HEK293 (cell line): ENCODE data around the gene TMEM150A.

Source experiments
- CTCF ChIA-PET: fragments of 350-600 bp; formaldehyde crosslinking; extraction: SDS; loops from one replicate; lab custom pipeline; 2021; ENCODE audit warnings: antibody characterized with exemption; lab: Yijun Ruan, JAX
- POLR2A ChIA-PET: fragments of 300-600 bp; formaldehyde crosslinking; extraction: SDS; loops from one replicate; lab custom pipeline; 2020; ENCODE audit warnings: antibody characterized with exemption, inconsistent platforms; lab: Yijun Ruan, JAX
- H3K27ac ChIP-seq: fragments of 200-500 bp; sonication (Bioruptor generic); 2 replicates; pipeline ENCODE4 v1.5.1; 2014; ENCODE audit warnings: low read depth, low read length, control low read depth, inconsistent platforms; ENCODE audit errors: extremely low read depth
- H3K36me3 ChIP-seq, 2 experiments: fragments of 200-500 bp in 1 of 2; sonication (Bioruptor generic) in 1 of 2; 1 replicate in 1 of 2; 2 replicates in 1 of 2; pipeline ENCODE4 v1.5.1; 2014 to 2017; ENCODE audit warnings: inconsistent platforms in 2 of 2, low read length in 2 of 2; ENCODE audit not compliant: control insufficient read depth in 2 of 2, insufficient read depth in 1 of 2
- H3K4me1 ChIP-seq: fragments of 200-500 bp; sonication (Bioruptor generic); 2 replicates; pipeline ENCODE4 v1.5.1; 2014; ENCODE audit warnings: mild to moderate bottlenecking, low read length, inconsistent platforms; ENCODE audit not compliant: control insufficient read depth, insufficient read depth
- H3K4me3 ChIP-seq: 2 replicates; pipeline ENCODE4 v1.5.1; 2011; ENCODE audit warnings: low read depth, mild to moderate bottlenecking, control low read depth, low read length, moderate library complexity
- H3K9me3 ChIP-seq: fragments of 200-500 bp; sonication (Bioruptor generic); 2 replicates; pipeline ENCODE4 v1.5.1; 2014; ENCODE audit warnings: low read depth, low read length, inconsistent platforms; ENCODE audit not compliant: control insufficient read depth, insufficient read depth
- EGR2 ChIP-seq: fragments of 450-650 bp; formaldehyde crosslinking; IDR thresholded peaks from 2 replicates; pipeline ENCODE4 v1.5.1; 2016; ENCODE audit warnings: low read depth, missing biosample characterization, missing genetic modification characterization
- FEZF1 ChIP-seq: fragments of 450-650 bp; formaldehyde crosslinking; IDR thresholded peaks from 2 replicates; pipeline ENCODE4 v1.5.1; 2016; ENCODE audit warnings: missing biosample characterization, missing genetic modification characterization
- GFI1B ChIP-seq: fragments of 450-650 bp; formaldehyde crosslinking; IDR thresholded peaks from 2 replicates; pipeline ENCODE4 v1.5.1; 2016; ENCODE audit warnings: missing biosample characterization, missing genetic modification characterization
- GLIS1 ChIP-seq: fragments of 450-650 bp; formaldehyde crosslinking; IDR thresholded peaks from 2 replicates; pipeline ENCODE4 v1.5.1; 2016; ENCODE audit warnings: missing biosample characterization, missing genetic modification characterization
- MYNN ChIP-seq: fragments of 450-650 bp; formaldehyde crosslinking; IDR thresholded peaks from 2 replicates; pipeline ENCODE4 v1.5.1; 2016; ENCODE audit warnings: missing biosample characterization, missing genetic modification characterization, borderline replicate concordance
- PRDM10 ChIP-seq: fragments of 450-650 bp; formaldehyde crosslinking; IDR thresholded peaks from 2 replicates; pipeline ENCODE4 v1.5.1; 2016; ENCODE audit warnings: missing biosample characterization, missing genetic modification characterization
- PRDM6 ChIP-seq: fragments of 450-650 bp; formaldehyde crosslinking; IDR thresholded peaks from 2 replicates; pipeline ENCODE4 v1.5.1; 2017; ENCODE audit warnings: missing biosample characterization, missing genetic modification characterization
- REST ChIP-seq: fragments of 450-650 bp; formaldehyde crosslinking; IDR thresholded peaks from 2 replicates; pipeline ENCODE4 v1.5.1; 2016; ENCODE audit warnings: missing biosample characterization, missing genetic modification characterization
- ZBTB7A ChIP-seq: fragments of 450-650 bp; formaldehyde crosslinking; IDR thresholded peaks from 2 replicates; pipeline ENCODE4 v1.5.1; 2016; ENCODE audit warnings: low read depth, missing biosample characterization, missing genetic modification characterization
- ZNF2 ChIP-seq: fragments of 450-650 bp; formaldehyde crosslinking; IDR thresholded peaks from 2 replicates; pipeline ENCODE4 v1.5.1; 2016; ENCODE audit warnings: missing biosample characterization, missing genetic modification characterization
- ZNF26 ChIP-seq: fragments of 450-650 bp; formaldehyde crosslinking; IDR thresholded peaks from 2 replicates; pipeline ENCODE4 v1.5.1; 2016; ENCODE audit warnings: missing biosample characterization, missing genetic modification characterization
- ZNF513 ChIP-seq: fragments of 450-650 bp; IDR thresholded peaks from 2 replicates; pipeline ENCODE4 v1.5.1; 2018; ENCODE audit warnings: missing biosample characterization, missing genetic modification characterization
- ZNF596 ChIP-seq: fragments of 450-650 bp; IDR thresholded peaks from 2 replicates; pipeline ENCODE4 v1.5.0; 2018; ENCODE audit warnings: missing biosample characterization, mild to moderate bottlenecking, missing genetic modification characterization, moderate library complexity
- ZNF707 ChIP-seq: fragments of 450-650 bp; formaldehyde crosslinking; IDR thresholded peaks from 2 replicates; pipeline ENCODE4 v1.5.1; 2016; ENCODE audit warnings: missing biosample characterization, missing genetic modification characterization
- ZNF768 ChIP-seq: fragments of 450-650 bp; formaldehyde crosslinking; IDR thresholded peaks from 2 replicates; pipeline ENCODE4 v1.5.1; 2018; ENCODE audit warnings: missing biosample characterization, mild to moderate bottlenecking, missing genetic modification characterization

Gene TMEM150A

GRCh38 chr2:85607268-85608215 lies 5.0 kb upstream of the TMEM150A start (continued):
- TF ChIP-seq ZNF513 (tag by site-specific recombination) (no peak), EGR2 (tag by site-specific recombination) (no peak), FEZF1 (tag by site-specific recombination) (no peak)

- POLR2A ChIA-PET: interaction anchor here (0.9 to 4.7 kb wide), 7 partner anchors 10 to 67 kb away, joined by 3 to 43 read pairs (median 6); partner anchors contain the start of genes GGCX, MAT2A, RNF181 and USP39
- H3K36me3 ChIP-seq: peaks cover 8 to 32% of the 10 kb centered on the region in 2 experiments; a peak in 2 of 3 replicates
- H3K4me3 ChIP-seq: no peak overlapping the region
- no peak for TF ChIP-seq ZBTB7A (tag by site-specific recombination)
- TF ChIP-seq ZNF768: no peak
- no peak for TF ChIP-seq ZNF26 (tag by site-specific recombination)
- TF ChIP-seq GFI1B: no peak
- no peak for TF ChIP-seq FEZF1 (tag by site-specific recombination)
- TF ChIP-seq ZNF596 (tag by site-specific recombination): no peak
- TF ChIP-seq REST (tag by site-specific recombination): no peak
- TF ChIP-seq ZNF2 (tag by site-specific recombination): no peak
- TF ChIP-seq, all 188 proteins: peak for 0
- peaks cover 9% of the 10 kb centered on the region for H3K4me1 ChIP-seq
- H3K9me3 ChIP-seq: no peaks in the 10 kb centered on the region
- no peak overlapping the region for H3K27ac ChIP-seq
- CTCF ChIA-PET: interaction anchor here (0.6 to 1.3 kb wide), 3 partner anchors 9 to 186 kb away, joined by 3 to 4 read pairs (median 3); no protein-coding TSS in a partner anchor
Measured at GRCh38 chr2:85606116-85606455, 3.6 kb upstream of the TMEM150A start.

GRCh38 chr2:85605406-85606115 lies 3.1 kb upstream of the TMEM150A start:
- Histone ChIP-seq H3K27ac (no peak overlapping the region), H3K4me3 (no peak overlapping the region), H3K36me3 (peaks cover 8 to 32% of the 10 kb centered on the region in 2 experiments; a peak in 2 of 3 replicates), H3K9me3 (no peaks in the 10 kb centered on the region), H3K4me1 (peaks cover 9% of the 10 kb centered on the region)
- ChIA-PET POLR2A (interaction anchor here (0.9 to 4.7 kb wide), 8 partner anchors 10 to 67 kb away, joined by 3 to 43 read pairs (median 5); partner anchors contain the start of genes GGCX, MAT2A, RNF181 and USP39), CTCF (interaction anchor here (0.6 to 1.3 kb wide), 4 partner anchors 9 to 186 kb away, joined by 3 to 5 read pairs (median 4); no protein-coding TSS in a partner anchor)
- TF ChIP-seq GLIS1 (tag by site-specific recombination): peak; percentile 9; the same call in 1 of the 2 replicates
- TF ChIP-seq ZNF707 (tag by site-specific recombination): no peak
- TF ChIP-seq PRDM6 (tag by site-specific recombination): 0 out of 2 replicates have a peak, but pooled peaks have one; percentile 36
- TF ChIP-seq MYNN: peak; percentile 52; the same call in 1 of the 2 replicates
- TF ChIP-seq PRDM10 (tag by site-specific recombination): peak; percentile 65; the same call in 1 of the 2 replicates
